SK-N-SH (cell line): ENCODE measurements around the gene TLN1. TPM values are rescaled to one million over a fixed set of nuclear protein-coding genes. Genes with fewer than 3 reads are reported as not detected.

ENCODE experiments used
- CTCF ChIA-PET: fragments of 300-600, 350-600 bp; formaldehyde crosslinking; extraction: SDS; loops from one replicate; lab custom pipeline; 2021; lab: Yijun Ruan, JAX
- POLR2A ChIA-PET: fragments of 350-600 bp; sonication (Branson Sonifier 250); formaldehyde crosslinking; extraction: SDS; loops from one replicate; lab custom pipeline; 2020; ENCODE audit warnings: antibody characterized with exemption, inconsistent platforms; lab: Yijun Ruan, JAX
- DNase-seq: peaks from one replicate; pipeline ENCODE4 v3.0.0; 2012
- H2AFZ ChIP-seq: fragments of 200-600 bp; sonication (generic); 2 replicates; pipeline ENCODE4 v1.8.1; 2016; ENCODE audit warnings: antibody characterized with exemption, mild to moderate bottlenecking, low read depth
- H3F3A ChIP-seq: fragments of 200-600 bp; sonication (generic); replicated peaks from 2 replicates; pipeline ENCODE3; 2016; ENCODE audit warnings: antibody characterized with exemption, mild to moderate bottlenecking; ENCODE audit not compliant: insufficient read depth
- H3K27ac ChIP-seq, 2 experiments: fragments of 200-500 bp in 1 of 2; fragments of 200-600 bp in 1 of 2; sonication (Bioruptor generic) in 1 of 2; sonication (generic), shearing (Covaris generic) in 1 of 2; 2 replicates each; pipeline versions ENCODE4 v1.5.1 to v1.6.1; 2014 to 2016; ENCODE audit warnings: low read depth in 2 of 2, inconsistent platforms in 1 of 2, low read length in 1 of 2, mild to moderate bottlenecking in 1 of 2, mixed read lengths in 1 of 2
- H3K27me3 ChIP-seq: fragments of 200-600 bp; sonication (generic), shearing (Covaris generic); 2 replicates; pipeline ENCODE4 v1.6.1; 2016; ENCODE audit warnings: mixed run types; ENCODE audit not compliant: insufficient read depth
- H3K36me3 ChIP-seq, 2 experiments: fragments of 200-500 bp in 1 of 2; fragments of 200-600 bp in 1 of 2; sonication (Bioruptor generic) in 1 of 2; sonication (generic) in 1 of 2; replicated peaks in 1 of 2; 2 replicates each; pipeline versions ENCODE3 to v1.5.1; 2014 to 2016; ENCODE audit warnings: low read length in 1 of 2, mild to moderate bottlenecking in 1 of 2; ENCODE audit not compliant: insufficient read depth in 2 of 2, control insufficient read depth in 1 of 2
- H3K4me1 ChIP-seq, 2 experiments: fragments of 200-500 bp in 1 of 2; fragments of 200-600 bp in 1 of 2; sonication (Bioruptor generic) in 1 of 2; sonication (generic), shearing (Covaris generic) in 1 of 2; 2 replicates each; pipeline versions ENCODE4 v1.5.1 to v1.6.1; 2014 to 2016; ENCODE audit warnings: low read depth in 1 of 2, low read length in 1 of 2, mixed run types in 1 of 2; ENCODE audit not compliant: insufficient read depth in 2 of 2, control insufficient read depth in 1 of 2
- H3K4me2 ChIP-seq: fragments of 200-600 bp; sonication (generic), shearing (Covaris generic); 2 replicates; pipeline ENCODE4 v1.6.1; 2017; ENCODE audit warnings: mixed run types
- H3K4me3 ChIP-seq, 2 experiments: fragments of 200-500 bp in 1 of 2; fragments of 200-600 bp in 1 of 2; sonication (Bioruptor generic) in 1 of 2; sonication (generic), shearing (Covaris generic) in 1 of 2; 2 replicates each; pipeline versions ENCODE4 v1.5.1 to v1.8.1; 2014 to 2016; ENCODE audit warnings: low read depth in 2 of 2, inconsistent platforms in 1 of 2, low read length in 1 of 2, mild to moderate bottlenecking in 1 of 2, mixed read lengths in 1 of 2, moderate library complexity in 1 of 2
- H3K79me2 ChIP-seq: fragments of 200-600 bp; sonication (generic); 2 replicates; pipeline ENCODE4 v1.8.1; 2017; ENCODE audit warnings: mild to moderate bottlenecking; ENCODE audit not compliant: insufficient read depth
- H3K9ac ChIP-seq: fragments of 200-600 bp; sonication (generic); 2 replicates; pipeline ENCODE4 v1.6.1; 2017; ENCODE audit warnings: mixed run types
- H3K9me2 ChIP-seq: fragments of 200-600 bp; sonication (generic); 2 replicates; pipeline ENCODE4 v1.6.1; 2017; ENCODE audit warnings: mixed run types
- H3K9me3 ChIP-seq: fragments of 200-600 bp; sonication (generic); 2 replicates; pipeline ENCODE4 v1.6.1; 2017; ENCODE audit warnings: mixed run types, mild to moderate bottlenecking, moderate library complexity
- H4K20me1 ChIP-seq: fragments of 200-600 bp; sonication (generic); 2 replicates; pipeline ENCODE4 v1.6.1; 2017; ENCODE audit warnings: mild to moderate bottlenecking, mixed run types; ENCODE audit not compliant: insufficient read depth
- CHD2 ChIP-seq: fragments of 150-350 bp; IDR thresholded peaks from 2 replicates; pipeline ENCODE4 v1.6.1; 2018; ENCODE audit warnings: low read length; ENCODE audit not compliant: partially characterized antibody
- FOXJ3 ChIP-seq: sonication (generic); formaldehyde crosslinking; IDR thresholded peaks from 2 replicates; pipeline ENCODE4 v1.5.1; 2020; ENCODE audit warnings: mild to moderate bottlenecking, missing genetic modification reagents
- FOXM1 ChIP-seq: IDR thresholded peaks from 2 replicates; pipeline ENCODE4 v1.4.0; 2012; ENCODE audit warnings: low read depth, mild to moderate bottlenecking
- GABPA ChIP-seq: IDR thresholded peaks from 2 replicates; pipeline ENCODE4 v1.4.0; 2012; ENCODE audit warnings: low read depth, mild to moderate bottlenecking
- GATA2 ChIP-seq: sonication (generic); formaldehyde crosslinking; IDR thresholded peaks from 2 replicates; pipeline ENCODE4 v1.5.0; 2020; ENCODE audit warnings: mild to moderate bottlenecking, missing genetic modification reagents
- IRF3 ChIP-seq: fragments of 150-350 bp; IDR thresholded peaks from 2 replicates; pipeline ENCODE4 v1.6.1; 2016; ENCODE audit warnings: mild to moderate bottlenecking, low read depth, low read length
- MAX ChIP-seq: IDR thresholded peaks from 2 replicates; pipeline ENCODE4 v1.4.0; 2012; ENCODE audit warnings: low read depth
- MEF2A ChIP-seq: IDR thresholded peaks from 2 replicates; pipeline ENCODE4 v1.4.0; 2012; ENCODE audit warnings: low read depth, borderline replicate concordance
- MXI1 ChIP-seq: IDR thresholded peaks from 2 replicates; pipeline ENCODE4 v1.6.1; 2012; ENCODE audit warnings: mild to moderate bottlenecking, low read depth, low read length, improper control_type of control experiment
- NRF1 ChIP-seq: IDR thresholded peaks from 2 replicates; pipeline ENCODE4 v1.6.1; 2012; ENCODE audit warnings: low read depth, mild to moderate bottlenecking, low read length
- RAD21 ChIP-seq: IDR thresholded peaks from 2 replicates; pipeline ENCODE4 v1.6.1; 2012; ENCODE audit warnings: mild to moderate bottlenecking, low read length
- REST ChIP-seq: IDR thresholded peaks from 2 replicates; pipeline ENCODE4 v1.6.1; 2012; ENCODE audit warnings: mild to moderate bottlenecking, low read depth, low read length, moderate library complexity
- RFX5 ChIP-seq: IDR thresholded peaks from 2 replicates; pipeline ENCODE4 v1.6.1; 2012; ENCODE audit warnings: mild to moderate bottlenecking, improper control_type of control experiment, low read length
- SIN3A ChIP-seq: IDR thresholded peaks from 2 replicates; pipeline ENCODE4 v1.6.1; 2012; ENCODE audit warnings: low read depth, mild to moderate bottlenecking, low read length, moderate library complexity, borderline replicate concordance
- SMC3 ChIP-seq: IDR thresholded peaks from 2 replicates; pipeline ENCODE4 v1.6.1; 2012; ENCODE audit warnings: low read depth, low read length, improper control_type of control experiment
- TAF1 ChIP-seq: IDR thresholded peaks from 2 replicates; pipeline ENCODE4 v1.6.1; 2012; ENCODE audit warnings: low read depth, mild to moderate bottlenecking, low read length, moderate library complexity, borderline replicate concordance
- YY1 ChIP-seq: IDR thresholded peaks from 2 replicates; pipeline ENCODE4 v1.4.0; 2012; ENCODE audit warnings: low read depth, mild to moderate bottlenecking
- ZBTB33 ChIP-seq: IDR thresholded peaks from 2 replicates; pipeline ENCODE4 v1.4.0; 2012; ENCODE audit warnings: low read depth, borderline replicate concordance
- WGBS: methylation state at CpG from one replicate; pipeline ENCODE4 v1.1.6; 2017; ENCODE audit warnings: low lambda C conversion rate; 5-methylcytosine and 5-hydroxymethylcytosine counted together
- polyA plus RNA-seq, 3 experiments: library from polyadenylated mRNA; depleted of rRNA; stranded (reverse); fragments of >200 nt; gene quantifications; 2 replicates each; pipeline ENCODE4 v1.2.3, GENCODE V29; 2012

The TLN1 gene
- polyA plus RNA-seq, 1 of the 3 experiments (the other 2 are of a cell fraction): 115 TPM

GRCh38 chr9:35656348-35656747, 75.6 kb downstream of the TLN1 start:
- H3K9me3 ChIP-seq: no peaks in the 10 kb centered on the region
- 87% methylated on average over 17 of the region's 17 CpGs for WGBS

GRCh38 chr9:35653611-35654010, 78.4 kb downstream of the TLN1 start:
- TF ChIP-seq MAX (no peak), RAD21 (no peak), GABPA (no peak), MXI1 (no peak), GATA2 (CRISPR knock-in tag) (no peak), SIN3A (no peak), TAF1 (no peak), CHD2 (no peak), ZBTB33 (no peak), REST (no peak), NRF1 (no peak), YY1 (no peak), SMC3 (no peak), FOXM1 (no peak), FOXJ3 (CRISPR knock-in tag) (no peak), RFX5 (no peak)
- peaks cover 0 to 6% of the 10 kb centered on the region in 2 experiments; a peak in 2 of 4 replicates for H3K4me1 ChIP-seq
- CTCF ChIA-PET: no interaction called here
- no peak overlapping the region for H3K4me3 ChIP-seq
- peaks cover 1% of the 10 kb centered on the region; the same call in 1 of the 2 replicates for H3K79me2 ChIP-seq
- no peaks in the 10 kb centered on the region for H3K9me2 ChIP-seq
- H3K9ac ChIP-seq: no peak overlapping the region
- H2AFZ ChIP-seq: no peak overlapping the region
- H3F3A ChIP-seq: peaks cover 5% of the 10 kb centered on the region
- H3K36me3 ChIP-seq: no peaks in the 10 kb centered on the region
- DNase-seq: no peak
- no peak overlapping the region for H3K4me2 ChIP-seq
- no peaks in the 10 kb centered on the region for H3K9me3 ChIP-seq
- no peaks in the 10 kb centered on the region for H4K20me1 ChIP-seq
- 100% methylated on average over 2 of the region's 2 CpGs for WGBS
- H3K27me3 ChIP-seq: no peaks in the 10 kb centered on the region
- POLR2A ChIA-PET: interaction anchor here (0.7 kb wide), 1 partner anchor 11 kb away, joined by 4 read pairs; no protein-coding TSS in a partner anchor
- H3K27ac ChIP-seq: no peak overlapping the region

More at GRCh38 chr9:35656348-35656747, 75.6 kb downstream of the TLN1 start:
- Histone ChIP-seq H3K4me1 (peaks cover 0 to 12% of the 10 kb centered on the region in 2 experiments; a peak in 1 of 4 replicates), H3K27me3 (no peaks in the 10 kb centered on the region), H3F3A (peaks cover 11% of the 10 kb centered on the region), H3K9ac (no peak overlapping the region), H3K36me3 (peaks cover 0 to 5% of the 10 kb centered on the region in 2 experiments), H3K4me2 (no peak overlapping the region), H4K20me1 (no peaks in the 10 kb centered on the region), H3K79me2 (peaks cover 22% of the 10 kb centered on the region), H2AFZ (no peak overlapping the region), H3K4me3 (no peak overlapping the region), H3K9me2 (no peaks in the 10 kb centered on the region), H3K27ac (no peak overlapping the region)
- DNase-seq: no peak
- ChIA-PET POLR2A (interaction anchor here (3.8 kb wide), 1 partner anchor 9 kb away, joined by 20 read pairs; no protein-coding TSS in a partner anchor), CTCF (interaction anchor here (0.7 to 6.0 kb wide), 12 partner anchors 9 to 133 kb away, joined by 3 to 86 read pairs (median 6); partner anchors contain the start of genes CD72, CREB3 and TLN1)
- no peak for TF ChIP-seq MEF2A
- TF ChIP-seq IRF3: no peak
- TF ChIP-seq FOXJ3 (CRISPR knock-in tag): no peak
